GM12878 (cell line): ENCODE measurements around the gene CAPNS1. TPM values are rescaled to one million over a fixed set of nuclear protein-coding genes. Genes with fewer than 3 reads are reported as not detected.

ENCODE experiments used
- ATAC-seq: fragments of 200-7000 bp; cut with Tn5 transposase; 3 replicates; pipeline ENCODE4 v1.9.1; 2020; ENCODE audit warnings: mild to moderate bottlenecking, moderate library complexity
- BruUV-seq: library from RNA; stranded (reverse); fragments of 400-500 nt; replicated peaks from 2 replicates; lab custom pipeline; 2021; lab: Mats Ljungman, UMichigan
- CTCF ChIA-PET: fragments of 300-600 bp; sonication (Branson Sonifier 250); formaldehyde crosslinking; extraction: SDS; loops from one replicate; lab custom pipeline; 2021; ENCODE audit warnings: inconsistent platforms; lab: Yijun Ruan, JAX
- POLR2A ChIA-PET: fragments of 350-600 bp; formaldehyde crosslinking; extraction: SDS; loops from one replicate; lab custom pipeline; 2021; ENCODE audit warnings: inconsistent platforms; lab: Charles Lee
- RAD21 ChIA-PET: fragments of 300-600 bp; sonication (Branson Sonifier 250); formaldehyde crosslinking; loops from one replicate; lab custom pipeline; 2023; ENCODE audit warnings: antibody characterized with exemption; ENCODE audit not compliant: unreplicated experiment; lab: Charles Lee
- SMC1A ChIA-PET: fragments of 300-600 bp; sonication (Branson Sonifier 250); formaldehyde crosslinking; loops from one replicate; lab custom pipeline; 2023; ENCODE audit not compliant: unreplicated experiment, uncharacterized antibody; lab: Charles Lee
- DNase-seq: peaks from one replicate; pipeline ENCODE4 v3.0.0-alpha.2; 2011; ENCODE audit warnings: low read depth, low spot score
- FAIRE-seq: peaks from 3 replicates; lab custom pipeline; 2011; peaks lifted over from hg19 to GRCh38; lab: Jason Lieb, UNC
- H2AFZ ChIP-seq: 2 replicates; pipeline ENCODE4 v1.6.0; 2011; ENCODE audit warnings: low read depth, low read length, control low read depth; ENCODE audit not compliant: control insufficient read depth
- H3K27ac ChIP-seq: 2 replicates; pipeline ENCODE4 v1.5.1; 2011; ENCODE audit warnings: control low read depth; ENCODE audit not compliant: control insufficient read depth, insufficient read depth
- H3K27me3 ChIP-seq, 2 experiments: replicated peaks in 1 of 2; 2 replicates each; pipeline versions ENCODE4 v1.6.0 to v1.6.1; 2011; ENCODE audit warnings: low read length in 1 of 2; ENCODE audit not compliant: control insufficient read depth in 2 of 2, insufficient read depth in 2 of 2
- H3K36me3 ChIP-seq, 2 experiments: 2 replicates each; pipeline ENCODE4 v1.5.1; 2011; ENCODE audit warnings: low read length in 1 of 2; ENCODE audit not compliant: control insufficient read depth in 2 of 2, insufficient read depth in 2 of 2
- H3K4me1 ChIP-seq: 2 replicates; pipeline ENCODE4 v1.6.1; 2011; ENCODE audit warnings: mild to moderate bottlenecking, low read length, moderate library complexity, mixed read lengths; ENCODE audit not compliant: control insufficient read depth, insufficient read depth
- H3K4me2 ChIP-seq: 2 replicates; pipeline ENCODE4 v1.6.0; 2011; ENCODE audit warnings: control low read depth; ENCODE audit not compliant: control insufficient read depth, insufficient read depth
- H3K4me3 ChIP-seq: fragments of 200-600 bp; sonication (generic); 2 replicates; pipeline ENCODE4 v1.5.1; 2016
- H3K79me2 ChIP-seq: 2 replicates; pipeline ENCODE4 v1.6.0; 2011; ENCODE audit warnings: low read length; ENCODE audit not compliant: control insufficient read depth, insufficient read depth
- H3K9ac ChIP-seq: 2 replicates; pipeline ENCODE4 v1.8.0; 2011; ENCODE audit warnings: low read length, control low read depth, mixed read lengths; ENCODE audit not compliant: control insufficient read depth, insufficient read depth
- H3K9me3 ChIP-seq: replicated peaks from 3 replicates; pipeline ENCODE4 v1.5.1; 2011; ENCODE audit warnings: mild to moderate bottlenecking, low read length; ENCODE audit not compliant: control insufficient read depth, insufficient read depth
- H4K20me1 ChIP-seq: 2 replicates; pipeline ENCODE4 v1.6.0; 2011; ENCODE audit not compliant: control insufficient read depth, insufficient read depth
- ASH2L ChIP-seq: fragments of 300-600, 200-600 bp; sonication (generic); IDR thresholded peaks from 2 replicates; pipeline ENCODE4 v1.6.1; 2017; ENCODE audit warnings: low read depth, mild to moderate bottlenecking, borderline replicate concordance
- POLR2A ChIP-seq: IDR thresholded peaks from 2 replicates; pipeline ENCODE4 v1.6.1; 2011; ENCODE audit warnings: low read depth, mild to moderate bottlenecking, low read length
- TCF12 ChIP-seq: IDR thresholded peaks from 2 replicates; pipeline ENCODE4 v1.6.1; 2011; ENCODE audit warnings: low read depth, mild to moderate bottlenecking, low read length
- WGBS: methylation state at CpG from one replicate; pipeline ENCODE4 v1.1.6; 2016; ENCODE audit warnings: low lambda C conversion rate; ENCODE audit not compliant: insufficient replicate concordance, insufficient coverage; ENCODE audit errors: missing lambda C conversion rate; 5-methylcytosine and 5-hydroxymethylcytosine counted together
- in situ Hi-C: fragments of 300-500 bp; cut with MboI; formaldehyde crosslinking; loops from 9 replicates; pipeline ENCODE4 v1.14.3; 2018; ENCODE audit warnings: mixed read lengths
- intact Hi-C: fragments of 100-400 bp; cut with micrococcal nuclease; formaldehyde crosslinking; loops from one replicate; pipeline ENCODE4 v1.14.2; 2022; ENCODE audit not compliant: unreplicated experiment
- polyA plus RNA-seq, 11 experiments: library from polyadenylated mRNA; depleted of rRNA in 4 of 11; unstranded in 6 of 11; stranded (reverse) in 5 of 11; fragments of >200 nt; fragmentation: Nextera tagmentation in 4 of 11; fragmentation: Illumina TruSeq in 1 of 11; extraction: Ambion mirVana in 4 of 11; extraction: Trizol in 1 of 11; gene quantifications; 1 replicate in 1 of 11; 2 replicates in 10 of 11; pipeline versions ENCODE4 v1.2.1 to v1.2.3, GENCODE V29; 2011 to 2016; ENCODE audit warnings: inconsistent platforms in 2 of 11, missing spikeins in 2 of 11, low read depth in 1 of 11
- total RNA-seq, 4 experiments: library from RNA; depleted of rRNA in 3 of 4; stranded (reverse); fragments of >200 nt in 3 of 4; fragmentation: Illumina TruSeq in 1 of 4; extraction: Trizol in 1 of 4; gene quantifications; 2 replicates each; pipeline versions ENCODE4 v1.2.1 to v1.2.3, GENCODE V29; 2013 to 2021

Gene CAPNS1
- total and polyA plus RNA-seq, 10 of the 15 experiments (the other 5 are each of a cell fraction or from before 2014, with no cell fraction given): 96.9 to 562 (median 245) TPM

GRCh38 chr19:36140304-36141038, 605 bp downstream of the CAPNS1 start:
- SMC1A ChIA-PET: no interaction called here
- RAD21 ChIA-PET: interaction anchor here (2.0 kb wide), 1 partner anchor 12 kb away, joined by 9 read pairs; no protein-coding TSS in a partner anchor
- BruUV-seq: TSS peak; percentile 79
- peak overlapping the region; percentile 82 for H3K4me2 ChIP-seq
- no peak for DNase-seq
- H4K20me1 ChIP-seq: peaks cover 6% of the 10 kb centered on the region
- TF ChIP-seq ASH2L: no peak
- TF ChIP-seq TCF12: 0 out of 2 replicates have a peak, but pooled peaks have one; percentile 17
- TF ChIP-seq POLR2A: peak; percentile 80
- H3K27me3 ChIP-seq: no peaks in the 10 kb centered on the region
- no peaks in the 10 kb centered on the region for H3K9me3 ChIP-seq
- CTCF ChIA-PET: interaction anchor here (1.1 to 6.3 kb wide), 2 partner anchors 12 to 78 kb away, joined by 3 to 37 read pairs; no protein-coding TSS in a partner anchor
- H2AFZ ChIP-seq: peak overlapping the region; percentile 68
- peaks cover 16% of the 10 kb centered on the region for H3K79me2 ChIP-seq
- intact Hi-C loops: no loop called here
- H3K4me3 ChIP-seq: peak overlapping the region; percentile 96
- H3K4me1 ChIP-seq: peaks cover 10% of the 10 kb centered on the region; the same call in 1 of the 2 replicates
- WGBS: under 1% methylated on average over 29 of the region's 31 CpGs
- H3K9ac ChIP-seq: peak overlapping the region; percentile 97
- no peak for FAIRE-seq
- H3K27ac ChIP-seq: peak overlapping the region; percentile 98
- ATAC-seq: peak; percentile 51
- H3K36me3 ChIP-seq: peaks cover 4 to 7% of the 10 kb centered on the region in 2 experiments; a peak in 3 of 4 replicates
- in situ Hi-C loops: no loop called here
- POLR2A ChIA-PET: interaction anchor here (0.5 to 2.0 kb wide), 8 partner anchors 12 to 1143 kb away, joined by 3 to 12 read pairs (median 4); partner anchors contain the start of genes POLR2I and TBCB
